Mucosa of rectum (tissue), 2 donors: ENCODE results near the gene MBP.

Experiments
- H3K27ac ChIP-seq, 2 donors: one replicate each; pipeline ENCODE4 v1.7.0; 2013; ENCODE audit warnings: inconsistent platforms in 2 of 2, low read depth in 2 of 2, low read length in 2 of 2
- H3K27me3 ChIP-seq, 2 donors: one replicate each; pipeline ENCODE4 v1.7.0; 2013; ENCODE audit warnings: low read length in 2 of 2; ENCODE audit not compliant: control insufficient read depth in 2 of 2, insufficient read depth in 2 of 2
- H3K36me3 ChIP-seq, 2 donors: one replicate each; pipeline ENCODE4 v1.7.0; 2013; ENCODE audit warnings: low read length in 2 of 2; ENCODE audit not compliant: control insufficient read depth in 2 of 2, insufficient read depth in 2 of 2
- H3K4me1 ChIP-seq, 2 donors: one replicate each; pipeline ENCODE4 v1.7.0; 2013; ENCODE audit warnings: low read length in 2 of 2, mild to moderate bottlenecking in 1 of 2; ENCODE audit not compliant: control insufficient read depth in 2 of 2, insufficient read depth in 2 of 2
- H3K4me3 ChIP-seq, 2 donors: one replicate each; pipeline ENCODE4 v1.7.0; 2013; ENCODE audit warnings: low read length in 2 of 2
- H3K9ac ChIP-seq, 2 donors: one replicate each; pipeline ENCODE4 v1.7.0; 2013; ENCODE audit warnings: low read length in 2 of 2, low read depth in 1 of 2, mild to moderate bottlenecking in 1 of 2
- H3K9me3 ChIP-seq, 2 donors: one replicate each; pipeline ENCODE4 v1.7.0; 2013; ENCODE audit warnings: low read length in 2 of 2; ENCODE audit not compliant: control insufficient read depth in 2 of 2
- donor health status: healthy.
- donor health status: Normal muscosa, but diverticular disease.

MBP gene

DNA sequence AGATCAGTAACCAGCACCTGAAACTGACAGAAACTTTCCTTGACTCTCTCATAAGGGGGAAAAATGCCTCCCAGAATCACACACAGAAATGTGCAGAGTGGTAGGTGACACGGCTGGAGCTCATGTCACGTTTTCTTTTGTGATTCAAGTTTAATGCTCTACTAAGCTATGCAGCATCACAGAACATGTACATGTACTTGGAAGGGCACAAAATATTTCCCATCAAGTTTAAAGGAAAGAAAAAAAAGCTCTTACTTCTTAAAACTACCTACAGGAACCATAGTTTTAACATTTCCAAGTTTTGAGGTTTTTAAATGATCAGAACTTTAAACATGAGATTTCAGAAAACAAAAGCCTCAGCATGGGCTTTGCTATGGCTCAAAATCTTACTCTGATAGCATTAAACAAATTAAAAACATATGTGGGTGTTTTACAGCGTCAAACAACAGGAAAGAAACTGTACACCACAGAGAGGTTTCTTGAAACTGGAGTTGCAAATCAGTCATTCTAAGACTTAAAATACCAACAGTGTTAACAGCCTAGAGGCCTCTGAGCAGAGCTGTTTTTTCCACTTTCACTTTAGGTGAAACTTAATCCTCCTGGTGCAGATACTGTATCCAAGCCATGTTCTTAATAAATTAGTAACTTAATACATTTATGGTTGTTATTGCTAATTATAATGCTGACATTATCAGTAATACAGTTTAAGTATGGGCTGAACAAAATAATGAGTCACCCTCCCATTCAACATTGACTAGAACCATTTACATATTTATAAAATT lies 30.1 kb downstream of the MBP start:
- Histone ChIP-seq H3K9me3 (no peaks in the 10 kb centered on the region), H3K36me3 (peaks cover 6 to 8% of the 10 kb centered on the region in 2 donors), H3K27ac (peak overlapping the region; percentile 65 to 79), H3K4me3 (peak overlapping the region in 1 of 2 donors; percentile 38), H3K4me1 (peaks cover 22 to 30% of the 10 kb centered on the region in 2 donors), H3K27me3 (no peaks in the 10 kb centered on the region), H3K9ac (no peak overlapping the region)

DNA sequence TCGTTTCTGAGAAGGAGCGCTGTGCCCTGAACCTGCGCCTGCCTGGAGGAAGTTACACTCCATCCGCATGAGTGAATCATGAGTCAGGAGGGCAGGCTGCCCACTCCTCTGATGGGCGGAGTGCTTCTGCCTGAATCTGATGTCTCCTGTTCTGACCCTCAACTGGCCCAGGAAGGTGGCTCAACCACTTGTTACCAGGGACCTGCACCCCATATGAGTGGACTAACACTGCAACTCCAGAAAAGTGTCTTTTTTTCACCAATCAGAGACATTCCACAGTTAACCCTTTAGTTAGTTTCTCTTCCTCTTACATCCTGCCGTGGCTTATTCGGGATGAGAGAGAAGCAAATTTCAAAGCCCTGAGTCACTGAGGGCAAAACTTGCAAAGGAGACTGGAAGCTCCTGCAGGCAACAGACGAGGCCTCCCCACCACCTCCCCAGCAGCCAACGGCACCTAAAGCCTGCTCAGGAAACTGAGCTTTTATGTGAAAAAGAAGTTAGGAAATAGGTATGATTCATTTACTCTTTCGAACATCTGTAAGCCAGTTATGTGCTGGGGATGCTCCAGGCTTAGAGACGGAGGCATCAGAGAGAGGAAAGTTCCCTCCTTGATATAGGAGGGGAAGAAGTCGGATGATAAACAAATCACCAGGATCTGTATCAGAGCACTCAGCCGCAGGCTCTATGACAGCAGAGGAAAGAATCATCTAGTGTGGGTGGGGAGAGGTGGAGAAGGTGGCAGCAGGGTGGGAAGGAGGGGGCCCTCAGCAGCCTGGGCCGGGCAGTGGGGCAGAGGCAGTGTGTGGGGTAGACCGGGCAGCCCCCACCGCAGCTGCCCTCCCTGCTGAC lies 30.9 kb downstream of the MBP start:
- Histone ChIP-seq H3K4me3 (peak overlapping the region in 1 of 2 donors; percentile 38), H3K36me3 (peaks cover 8 to 9% of the 10 kb centered on the region in 2 donors), H3K9ac (peak overlapping the region; percentile 36 to 48), H3K4me1 (peaks cover 16 to 33% of the 10 kb centered on the region in 2 donors), H3K27me3 (no peaks in the 10 kb centered on the region), H3K9me3 (no peaks in the 10 kb centered on the region), H3K27ac (peak overlapping the region; percentile 65 to 79)

DNA sequence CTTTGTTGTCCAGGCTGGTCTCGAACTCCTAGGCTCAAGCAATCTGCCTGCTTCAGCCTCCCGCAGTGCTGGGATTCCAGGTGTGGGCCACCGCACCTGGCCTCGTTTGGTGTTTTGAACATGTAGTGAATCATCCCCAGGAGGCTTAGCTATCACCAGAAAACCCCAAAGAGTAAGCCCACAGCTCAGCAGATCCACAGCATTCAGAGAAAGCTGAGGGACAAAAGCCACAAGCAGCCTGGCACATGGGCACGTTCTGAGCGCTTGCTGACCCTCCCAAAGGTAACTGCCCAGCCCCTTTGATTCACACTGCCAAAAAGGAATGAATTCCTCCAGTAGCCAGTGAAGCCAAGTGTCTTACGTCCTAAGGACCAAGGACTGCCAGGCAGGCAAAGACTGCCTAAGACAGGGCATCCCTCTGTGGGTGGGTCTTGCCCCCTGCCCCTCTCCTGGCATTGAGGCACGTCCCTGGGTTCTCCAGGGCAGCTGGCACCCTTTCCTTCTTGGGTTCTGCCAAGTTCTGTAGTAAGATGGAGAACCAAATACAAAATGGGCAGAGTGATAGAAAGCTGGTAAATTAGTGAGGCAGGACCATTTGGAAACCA lies 31.7 kb downstream of the MBP start:
- H3K4me1 ChIP-seq, result peaks cover 13 to 31% of the 10 kb centered on the region in 2 donors
- no peaks in the 10 kb centered on the region for H3K27me3 ChIP-seq
- no peaks in the 10 kb centered on the region for H3K9me3 ChIP-seq
- peak overlapping the region in 1 of 2 donors; percentile 38 for H3K4me3 ChIP-seq
- H3K36me3 ChIP-seq, result peaks cover 8 to 9% of the 10 kb centered on the region in 2 donors
- H3K27ac ChIP-seq, result peak overlapping the region; percentile 65 to 79
- peak overlapping the region in 1 of 2 donors; percentile 19 for H3K9ac ChIP-seq

DNA sequence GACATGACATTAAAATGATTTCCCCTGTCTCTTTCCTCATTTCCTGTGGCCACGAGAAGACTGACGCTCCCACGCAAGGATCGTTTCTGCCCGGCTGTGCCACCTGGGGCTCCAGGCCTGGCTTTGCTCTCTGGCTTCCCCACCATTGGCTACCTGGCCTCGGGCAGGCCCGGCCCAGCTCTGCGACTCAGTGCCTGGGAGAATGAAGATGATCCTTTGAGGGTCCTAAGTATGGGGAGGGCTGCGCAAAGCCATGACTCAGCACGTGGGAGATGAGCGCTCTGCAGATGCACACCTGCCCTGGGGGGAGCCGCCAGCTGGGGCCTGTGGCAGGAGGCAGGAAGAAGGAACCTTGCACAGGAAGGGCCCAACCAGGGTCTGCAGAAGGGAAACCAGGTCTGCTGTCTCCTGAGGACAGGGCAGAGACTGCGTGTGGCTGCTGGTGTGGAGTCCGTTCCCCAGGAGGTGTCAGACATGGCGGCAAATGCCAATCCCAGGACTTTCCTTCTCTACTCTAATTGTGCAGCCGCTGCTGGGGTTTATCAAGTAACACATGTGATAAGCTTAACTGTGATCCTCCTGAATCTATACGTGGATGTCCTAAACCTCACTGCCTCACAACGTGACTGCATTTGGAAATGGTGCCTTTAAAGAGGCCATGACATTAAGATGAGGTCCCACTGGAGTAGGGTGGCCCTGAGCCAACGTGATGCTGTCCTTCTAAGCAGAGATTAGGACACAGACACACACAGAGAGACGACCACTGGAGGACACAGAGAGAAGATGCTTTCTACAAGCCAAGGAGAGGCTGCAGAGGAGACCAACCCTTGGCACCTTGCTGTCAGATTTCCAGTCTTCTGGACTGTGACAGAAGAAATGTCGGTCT lies 32.9 kb downstream of the MBP start:
- Histone ChIP-seq H3K9me3 (no peaks in the 10 kb centered on the region), H3K36me3 (peaks cover 8 to 15% of the 10 kb centered on the region in 2 donors), H3K27ac (no peak overlapping the region), H3K9ac (no peak overlapping the region), H3K4me1 (peaks cover 13 to 36% of the 10 kb centered on the region in 2 donors), H3K4me3 (no peak overlapping the region), H3K27me3 (no peaks in the 10 kb centered on the region)

DNA sequence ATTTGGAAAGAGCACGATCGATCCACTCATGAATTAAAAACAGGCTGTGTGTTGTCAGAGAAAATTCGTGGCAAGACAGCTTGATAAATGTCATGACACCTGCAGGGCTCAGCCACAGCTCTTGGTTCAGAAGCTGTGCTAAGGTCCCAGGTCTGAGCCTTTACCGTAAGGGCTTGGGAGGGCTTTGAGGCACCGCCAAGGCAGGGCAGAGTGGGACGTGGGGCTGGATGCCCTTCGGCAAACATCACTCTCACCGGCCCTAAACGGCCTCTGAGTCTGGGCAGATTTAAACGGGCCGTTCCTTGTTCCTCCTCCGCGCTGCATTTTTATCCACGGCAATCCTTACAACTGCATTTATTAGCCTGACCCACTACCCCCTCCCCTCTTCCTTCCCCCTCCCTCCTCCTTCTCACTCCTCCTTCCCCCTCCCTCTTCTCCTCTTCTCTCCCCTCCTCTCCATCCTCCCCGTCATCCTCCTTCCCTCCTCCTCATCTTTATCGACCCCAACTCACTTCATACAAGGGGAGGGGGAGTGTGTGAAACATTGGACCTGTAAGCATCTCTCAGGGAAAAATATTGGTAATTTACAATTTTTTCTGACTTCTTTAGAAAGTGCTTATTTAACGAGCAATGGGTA lies 33.9 kb downstream of the MBP start:
- Histone ChIP-seq H3K36me3 (peaks cover 8 to 11% of the 10 kb centered on the region in 2 donors), H3K4me3 (no peak overlapping the region), H3K9me3 (no peaks in the 10 kb centered on the region), H3K9ac (peak overlapping the region in 1 of 2 donors; percentile 32), H3K27me3 (no peaks in the 10 kb centered on the region), H3K27ac (peak overlapping the region in 1 of 2 donors; percentile 32), H3K4me1 (peaks cover 13 to 33% of the 10 kb centered on the region in 2 donors)

DNA sequence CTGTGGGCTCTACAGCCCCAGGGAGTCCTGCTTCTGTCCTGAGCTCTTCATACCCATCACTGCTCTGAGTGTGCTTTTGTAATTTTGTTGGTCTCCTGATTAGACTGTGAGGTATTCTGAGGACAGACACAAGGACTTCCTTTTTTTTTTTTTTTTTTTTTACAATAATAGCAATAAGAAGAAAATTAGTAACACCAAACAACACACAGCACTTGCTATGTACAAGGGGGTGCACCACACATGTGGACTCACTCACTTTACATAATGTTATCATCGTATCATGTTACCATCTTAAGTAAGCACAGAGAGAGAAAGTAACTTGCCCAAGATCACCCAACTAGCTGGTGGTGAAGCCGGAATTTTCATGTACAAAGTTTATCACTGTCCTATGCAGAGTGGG lies 34.6 kb downstream of the MBP start:
- Histone ChIP-seq H3K9me3 (no peaks in the 10 kb centered on the region), H3K27me3 (no peaks in the 10 kb centered on the region), H3K27ac (no peak overlapping the region), H3K4me3 (no peak overlapping the region), H3K4me1 (peaks cover 13 to 33% of the 10 kb centered on the region in 2 donors), H3K36me3 (peaks cover 8 to 11% of the 10 kb centered on the region in 2 donors), H3K9ac (no peak overlapping the region)

DNA sequence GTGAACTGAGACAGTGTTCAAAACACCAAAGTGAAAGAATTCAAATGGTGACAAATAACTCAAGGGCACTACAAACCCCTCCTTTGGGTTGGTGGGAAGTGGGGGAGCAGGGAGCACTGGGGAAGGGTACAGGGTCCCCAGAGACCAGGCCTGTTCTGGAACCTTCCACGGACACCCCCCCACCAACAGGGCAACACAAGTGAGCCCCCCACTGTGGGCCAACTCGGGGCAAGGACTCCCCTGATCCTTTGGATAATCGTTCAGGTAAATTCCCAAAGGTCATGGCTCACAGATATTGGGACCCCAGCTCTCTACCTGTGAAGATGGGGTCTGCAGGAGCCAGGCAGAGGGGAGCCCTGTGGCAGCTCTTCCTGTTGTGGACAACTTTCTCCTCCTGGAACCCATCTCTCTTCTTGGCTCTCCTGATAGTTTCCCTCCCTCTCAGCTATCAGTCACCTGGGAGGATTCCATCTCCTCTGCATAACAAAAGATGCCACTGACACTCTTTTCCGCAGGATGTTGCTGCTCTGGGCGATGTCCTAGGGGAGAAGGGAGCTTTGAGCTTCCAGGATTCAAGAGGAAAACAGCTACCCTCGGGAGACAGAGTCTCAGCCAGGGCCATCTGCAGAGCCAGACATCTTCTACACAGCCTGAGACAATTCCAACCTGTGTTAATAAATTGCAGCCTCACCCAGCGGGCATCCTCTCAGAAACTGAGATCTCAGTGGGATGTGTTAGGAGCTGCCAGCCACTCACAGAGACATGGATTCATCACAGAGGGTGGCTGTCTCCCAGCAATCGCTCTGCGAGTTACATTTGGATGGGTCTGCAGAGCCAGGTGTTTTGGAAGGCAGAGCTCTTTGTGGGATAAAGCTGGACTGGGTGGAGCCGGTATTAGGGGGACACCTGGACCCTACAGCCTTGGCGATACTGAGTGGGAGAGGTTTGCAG lies 35.4 kb downstream of the MBP start:
- peak overlapping the region in 1 of 2 donors; percentile 4 for H3K27ac ChIP-seq
- H3K36me3 ChIP-seq, result peaks cover 8 to 11% of the 10 kb centered on the region in 2 donors
- no peak overlapping the region for H3K9ac ChIP-seq
- no peaks in the 10 kb centered on the region for H3K27me3 ChIP-seq
- no peaks in the 10 kb centered on the region for H3K9me3 ChIP-seq
- no peak overlapping the region for H3K4me3 ChIP-seq
- peaks cover 13 to 33% of the 10 kb centered on the region in 2 donors for H3K4me1 ChIP-seq

DNA sequence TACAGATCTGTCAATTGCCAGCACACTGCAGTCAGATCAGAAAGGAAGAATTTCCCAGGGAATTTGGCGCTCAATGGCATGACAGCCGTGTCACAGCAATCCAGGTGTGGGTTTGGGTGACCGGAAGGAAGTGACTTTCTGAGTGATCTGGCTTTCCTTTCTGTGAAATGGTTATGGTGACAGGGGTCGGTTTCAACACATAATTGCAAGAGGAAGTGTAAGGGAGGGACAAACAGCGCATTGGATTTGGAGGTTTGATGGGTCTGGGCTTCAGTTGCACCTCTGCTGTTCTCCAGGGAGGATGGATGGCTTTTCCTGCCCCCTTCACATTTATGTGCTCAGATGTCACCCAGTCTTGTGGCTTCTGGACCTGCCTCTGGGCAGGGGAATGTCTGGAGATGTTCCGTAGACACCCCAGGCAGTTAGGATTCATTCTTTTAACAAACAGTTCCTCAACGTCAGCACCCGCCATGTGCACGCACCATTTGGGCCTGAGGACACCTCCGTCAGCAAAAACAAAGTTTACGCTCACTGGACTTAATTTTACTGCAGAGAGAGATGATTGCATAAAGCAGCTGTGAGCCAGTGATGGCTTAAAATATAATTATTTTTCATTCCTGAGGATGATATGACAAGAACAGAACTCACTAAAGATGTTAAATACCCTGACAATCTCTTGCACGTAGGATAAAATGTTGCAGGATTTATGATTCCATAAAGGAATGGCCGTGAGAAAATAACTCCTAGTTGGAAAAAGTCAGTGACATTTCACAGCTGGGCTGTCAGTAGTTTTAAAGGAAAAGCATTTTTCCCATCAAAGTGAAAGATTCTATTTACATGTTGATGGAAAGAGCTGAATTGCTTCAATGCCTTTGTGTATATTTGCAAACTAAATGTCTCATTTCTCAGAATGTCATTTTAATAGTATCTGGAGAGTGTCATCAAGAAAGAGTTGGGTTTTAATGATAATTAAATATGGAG lies 36.9 kb downstream of the MBP start:
- Histone ChIP-seq H3K4me1 (peaks cover 0 to 23% of the 10 kb centered on the region in 2 donors), H3K4me3 (no peak overlapping the region), H3K9me3 (no peaks in the 10 kb centered on the region), H3K27me3 (no peaks in the 10 kb centered on the region), H3K36me3 (peaks cover 8 to 11% of the 10 kb centered on the region in 2 donors), H3K9ac (no peak overlapping the region), H3K27ac (peak overlapping the region in 1 of 2 donors; percentile 27)
